Ovary (tissue), 9 donors: ENCODE measurements around the gene STS. TPM values are rescaled to one million over a fixed set of nuclear protein-coding genes. Genes with fewer than 3 reads are reported as not detected.

Source experiments
- DNase-seq, 5 donors: peaks; one replicate each; pipeline ENCODE4 v3.0.0-alpha.2; 2019 to 2020
- H3K27ac ChIP-seq, 2 donors: fragments of 200-600 bp; one replicate each; pipeline versions ENCODE4 v1.5.1 to v1.8.0; 2019 to 2022
- H3K27me3 ChIP-seq: fragments of 200-600 bp; one replicate; pipeline ENCODE4 v1.8.0; 2022
- H3K36me3 ChIP-seq: fragments of 200-600 bp; sonication (generic); one replicate; pipeline ENCODE4 v1.5.1; 2019
- H3K4me1 ChIP-seq: one replicate; pipeline ENCODE4 v1.8.1; 2013; ENCODE audit warnings: mild to moderate bottlenecking, moderate library complexity; ENCODE audit not compliant: insufficient read depth
- H3K4me3 ChIP-seq: fragments of 200-600 bp; sonication (generic); one replicate; pipeline ENCODE4 v1.5.1; 2017
- H3K9me3 ChIP-seq, 2 donors: fragments of 200-600 bp in 1 of 2; sonication (generic) in 1 of 2; one replicate each; pipeline versions ENCODE4 v1.5.1 to v1.8.1; 2013 to 2019; ENCODE audit warnings: mild to moderate bottlenecking in 1 of 2, moderate library complexity in 1 of 2
- EP300 ChIP-seq: sonication (generic); formaldehyde crosslinking; IDR thresholded peaks from one replicate; pipeline ENCODE4 v1.6.1; 2017; ENCODE audit warnings: antibody characterized with exemption
- POLR2A ChIP-seq: fragments of 450-650 bp; IDR thresholded peaks from one replicate; pipeline ENCODE4 v1.6.1; 2017; ENCODE audit warnings: antibody characterized with exemption, mild to moderate bottlenecking, moderate library complexity
- WGBS, 3 donors: extraction: QIAGEN DNeasy Blood & Tissue Kit in 1 of 3; methylation state at CpG; one replicate each; pipeline versions ENCODE4 v1.1.5 to v1.1.7; 2013 to 2017; 5-methylcytosine and 5-hydroxymethylcytosine counted together
- intact Hi-C, 4 donors: fragments of 100-400 bp; cut with DNase I; formaldehyde crosslinking; loops; one replicate each; pipeline versions ENCODE4 v1.11.0 to v1.15.1; 2022 to 2023
- polyA plus RNA-seq, 2 donors: library from polyadenylated mRNA; stranded (reverse); fragments of 200-250 nt in 1 of 2; fragments of 350-450 nt in 1 of 2; fragmentation: Illumina TruSeq in 1 of 2; extraction: RNeasy Lipid Tissue Mini Kit (QIAGEN cat#74804) in 1 of 2; gene quantifications; one replicate each; pipeline ENCODE4 v1.2.3, GENCODE V29; 2013 to 2014
- total RNA-seq, 7 donors: library from RNA; depleted of rRNA in 2 of 7; stranded (reverse); fragments of >200 nt in 2 of 7; fragmentation: NEBNext Ultra II Directional in 3 of 7; extraction: Animal tissue kit (Norgen Biotek cat#: 25700) in 3 of 7; gene quantifications; one replicate each; pipeline versions ENCODE4 v1.1.0 to v1.2.4, GENCODE V29; 2016 to 2023
- TF ChIP-seq, protein P1 (sequence below), 3 donors: fragments of 450-650 bp in 2 of 3; fragments of 200-600 bp in 1 of 3; IDR thresholded peaks; one replicate each; pipeline versions ENCODE4 v1.5.1 to v1.8.0; 2016 to 2022; ENCODE audit warnings: antibody characterized with exemption in 3 of 3, mild to moderate bottlenecking in 1 of 3
- donor health status: DM: no; HTN: no; CAD: no; lungs with moderate emphysema.
- donor health status: DM: no; HTN: no; CAD: no.
- donor health status: Bipolar disorder and iron deficiency.
- donor health status: DM: yes; HTN: yes; CAD: no.
- donor health status: DM: no; HTN: no; CAD: no.
- donor health status: DM: yes; HTN: yes; CAD: no.

Gene STS
- total and polyA plus RNA-seq, 9 donors, result 2.6 to 11.7 (median 6.1) TPM

DNA sequence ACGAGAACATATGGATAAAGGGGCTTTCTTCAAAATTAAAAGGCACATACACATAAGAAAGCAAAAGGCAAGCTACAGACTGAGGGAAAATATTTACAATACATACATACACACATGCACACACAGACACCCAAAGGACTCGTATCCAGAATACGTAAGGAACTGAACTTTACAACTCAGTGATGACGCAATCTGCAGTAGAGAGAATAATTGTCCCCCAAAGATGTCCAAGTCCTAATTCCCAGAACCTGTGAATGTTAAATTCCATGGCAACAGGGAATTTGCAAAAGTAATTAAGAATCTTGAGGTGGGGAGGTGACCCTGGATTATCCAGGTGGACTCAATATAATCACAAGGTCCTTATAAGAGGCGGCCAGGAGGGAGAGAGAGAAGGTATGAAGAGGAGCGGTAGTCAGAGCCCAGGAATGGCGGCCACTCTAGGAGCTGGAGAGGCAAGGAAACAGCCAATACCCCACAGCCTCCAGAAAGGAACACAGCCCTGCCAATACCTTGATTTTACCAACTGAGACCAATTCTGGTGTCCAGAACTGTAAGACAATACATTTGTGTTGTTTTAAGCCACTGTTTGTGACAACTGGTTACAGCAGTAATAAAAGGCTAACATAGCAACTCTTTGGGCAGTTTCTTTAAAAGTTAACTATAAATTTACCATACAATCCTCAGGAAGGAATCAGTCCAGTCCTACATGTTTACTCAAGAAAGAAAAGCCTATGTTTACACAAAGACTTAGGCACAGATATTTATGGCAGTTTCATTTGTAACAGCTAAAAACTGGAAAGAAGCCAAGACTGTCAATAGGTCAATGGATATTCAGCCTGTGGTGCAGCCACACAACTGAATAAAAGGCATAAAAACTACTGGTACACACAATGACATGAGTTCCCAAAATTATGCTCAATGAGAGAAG lies 27.3 kb upstream of the STS start:
- no peak overlapping the region for H3K27ac ChIP-seq
- no peaks in the 10 kb centered on the region for H3K9me3 ChIP-seq
- WGBS, 3 donors, result 96 to 98% (median 97%) methylated on average over 7 of the region's 7 CpGs
- H3K36me3 ChIP-seq, result no peaks in the 10 kb centered on the region
- peaks cover 11% of the 10 kb centered on the region for H3K4me1 ChIP-seq
- no peak for DNase-seq
- H3K27me3 ChIP-seq, result no peaks in the 10 kb centered on the region
- no peak overlapping the region for H3K4me3 ChIP-seq
- TF ChIP-seq, protein P1, sequence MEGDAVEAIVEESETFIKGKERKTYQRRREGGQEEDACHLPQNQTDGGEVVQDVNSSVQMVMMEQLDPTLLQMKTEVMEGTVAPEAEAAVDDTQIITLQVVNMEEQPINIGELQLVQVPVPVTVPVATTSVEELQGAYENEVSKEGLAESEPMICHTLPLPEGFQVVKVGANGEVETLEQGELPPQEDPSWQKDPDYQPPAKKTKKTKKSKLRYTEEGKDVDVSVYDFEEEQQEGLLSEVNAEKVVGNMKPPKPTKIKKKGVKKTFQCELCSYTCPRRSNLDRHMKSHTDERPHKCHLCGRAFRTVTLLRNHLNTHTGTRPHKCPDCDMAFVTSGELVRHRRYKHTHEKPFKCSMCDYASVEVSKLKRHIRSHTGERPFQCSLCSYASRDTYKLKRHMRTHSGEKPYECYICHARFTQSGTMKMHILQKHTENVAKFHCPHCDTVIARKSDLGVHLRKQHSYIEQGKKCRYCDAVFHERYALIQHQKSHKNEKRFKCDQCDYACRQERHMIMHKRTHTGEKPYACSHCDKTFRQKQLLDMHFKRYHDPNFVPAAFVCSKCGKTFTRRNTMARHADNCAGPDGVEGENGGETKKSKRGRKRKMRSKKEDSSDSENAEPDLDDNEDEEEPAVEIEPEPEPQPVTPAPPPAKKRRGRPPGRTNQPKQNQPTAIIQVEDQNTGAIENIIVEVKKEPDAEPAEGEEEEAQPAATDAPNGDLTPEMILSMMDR (IDR thresholded peaks at IDR 0.05), result no peak
- TF ChIP-seq EP300 (no peak), POLR2A (no peak)
- intact Hi-C loops, result no loop called here

DNA sequence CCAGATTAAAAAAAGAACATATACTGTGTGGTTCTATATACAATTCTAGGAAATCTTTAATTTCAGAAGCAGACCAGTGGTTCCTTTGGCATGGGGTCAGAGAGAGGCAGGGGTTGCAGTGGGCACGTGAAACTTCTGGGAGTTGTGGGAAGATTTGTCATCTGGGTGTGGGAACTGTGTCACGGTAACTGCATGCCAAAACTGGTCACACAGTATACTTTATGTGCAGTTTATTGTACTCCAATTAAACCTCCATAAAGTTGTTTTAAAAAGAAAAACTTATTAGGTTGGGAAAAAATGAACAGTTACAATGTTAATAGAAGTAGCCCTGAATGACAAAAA lies 26.7 kb upstream of the STS start:
- Histone ChIP-seq H3K36me3 (no peaks in the 10 kb centered on the region), H3K27ac (no peak overlapping the region), H3K4me3 (no peak overlapping the region), H3K27me3 (no peaks in the 10 kb centered on the region), H3K4me1 (peaks cover 8% of the 10 kb centered on the region), H3K9me3 (no peaks in the 10 kb centered on the region)
- intact Hi-C loops, result no loop called here
- TF ChIP-seq EP300 (no peak), POLR2A (no peak)
- TF ChIP-seq, protein P1 (IDR thresholded peaks at IDR 0.05), result no peak
- WGBS, 3 donors, result 50 to 63% (median 60%) methylated on average over 2 of the region's 2 CpGs
- DNase-seq, result no peak

DNA sequence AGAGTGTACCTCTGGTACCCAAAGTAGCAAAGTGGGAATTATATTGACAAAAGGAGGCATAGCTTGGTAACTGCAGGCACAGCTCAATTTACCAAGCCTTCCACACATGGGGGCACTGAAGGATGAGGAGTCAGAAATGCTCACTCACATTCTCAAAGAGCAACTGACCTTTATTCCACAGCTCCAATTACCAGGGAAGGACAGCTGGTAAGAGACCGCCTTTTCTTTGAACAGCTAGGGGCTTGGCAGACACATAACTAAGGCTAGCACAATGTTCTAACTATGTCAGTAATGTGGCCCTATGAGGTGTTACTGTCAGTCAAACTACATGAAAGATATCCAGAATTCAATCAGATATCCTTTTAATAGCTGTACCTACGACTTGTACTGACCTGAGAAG lies 20.5 kb upstream of the STS start:
- no peaks in the 10 kb centered on the region for H3K9me3 ChIP-seq
- no peak overlapping the region for H3K4me3 ChIP-seq
- H3K36me3 ChIP-seq, result no peaks in the 10 kb centered on the region
- intact Hi-C loops, result no loop called here
- no peaks in the 10 kb centered on the region for H3K27me3 ChIP-seq
- H3K4me1 ChIP-seq, result no peaks in the 10 kb centered on the region
- WGBS, 3 donors, result 93 to 97% (median 96%) methylated on average over 2 of the region's 2 CpGs
- TF ChIP-seq POLR2A, result no peak
- no peak for TF ChIP-seq EP300
- TF ChIP-seq, protein P1 (IDR thresholded peaks at IDR 0.05), result no peak
- H3K27ac ChIP-seq, result no peak overlapping the region
- DNase-seq, result no peak

DNA sequence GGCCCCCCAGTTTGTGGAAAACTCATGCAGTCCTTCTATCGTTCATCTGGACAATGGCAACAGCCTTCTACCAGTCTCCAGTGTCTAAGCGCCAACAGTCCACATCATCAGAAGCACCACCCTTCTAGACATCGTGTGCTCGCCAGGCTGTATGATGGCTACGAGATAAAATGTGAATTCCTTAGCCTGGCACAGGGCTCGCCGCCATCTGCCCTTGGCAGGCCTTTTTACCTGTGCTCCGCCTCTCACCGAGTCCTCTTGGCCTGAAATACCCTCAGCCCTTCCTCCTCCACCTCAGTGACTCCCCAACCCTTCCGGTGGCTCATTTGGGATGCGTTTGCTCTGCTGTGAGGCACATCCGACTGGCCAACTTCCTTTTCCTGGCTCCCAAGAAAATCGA lies 15.9 kb upstream of the STS start:
- Histone ChIP-seq H3K4me1 (no peaks in the 10 kb centered on the region), H3K27ac (no peak overlapping the region), H3K9me3 (no peaks in the 10 kb centered on the region), H3K27me3 (no peaks in the 10 kb centered on the region), H3K36me3 (no peaks in the 10 kb centered on the region), H3K4me3 (no peak overlapping the region)
- no peak for TF ChIP-seq POLR2A
- TF ChIP-seq EP300, result no peak
- TF ChIP-seq, protein P1 (IDR thresholded peaks at IDR 0.05), result no peak
- no peak for DNase-seq
- 92 to 97% (median 95%) methylated on average over 13 of the region's 13 CpGs for WGBS, 3 donors
- intact Hi-C loops, result no loop called here
